IgD-negative memory B cell (primary cell): ENCODE results near the gene NAGLU. TPM values are rescaled to one million over a fixed set of nuclear protein-coding genes. Genes with fewer than 3 reads are reported as not detected.

Experiments used
- H3K27ac Mint-ChIP-seq, 3 donors: one replicate each; pipeline ENCODE4 v1.8.0; 2020 to 2022; ENCODE audit warnings: mild to moderate bottlenecking in 3 of 3, mixed read lengths in 3 of 3, moderate library complexity in 1 of 3
- H3K27me3 Mint-ChIP-seq: one replicate; pipeline ENCODE4 v1.8.0; 2021; ENCODE audit warnings: mixed read lengths
- H3K36me3 Mint-ChIP-seq: one replicate; pipeline ENCODE4 v1.8.0; 2020; ENCODE audit warnings: mild to moderate bottlenecking, mixed read lengths
- H3K4me1 Mint-ChIP-seq, 3 donors: one replicate each; pipeline ENCODE4 v1.8.0; 2020 to 2022; ENCODE audit warnings: mixed read lengths in 3 of 3, mild to moderate bottlenecking in 1 of 3
- H3K4me3 Mint-ChIP-seq, 4 donors: one replicate each; pipeline ENCODE4 v1.8.0; 2020 to 2022; ENCODE audit warnings: mild to moderate bottlenecking in 4 of 4, mixed read lengths in 4 of 4, moderate library complexity in 3 of 4
- H3K9me3 Mint-ChIP-seq, 3 donors: one replicate each; pipeline ENCODE4 v1.8.0; 2020 to 2021; ENCODE audit warnings: mixed read lengths in 3 of 3, mild to moderate bottlenecking in 1 of 3
- polyA plus RNA-seq: library from polyadenylated mRNA; unstranded; fragments of 300-500 nt; fragmentation: Illumina TruSeq; gene quantifications from one replicate; pipeline ENCODE4 v1.2.3, GENCODE V29; 2021

NAGLU gene
- polyA plus RNA-seq, 1 donor from 2014 or later: 14.4 TPM

DNA sequence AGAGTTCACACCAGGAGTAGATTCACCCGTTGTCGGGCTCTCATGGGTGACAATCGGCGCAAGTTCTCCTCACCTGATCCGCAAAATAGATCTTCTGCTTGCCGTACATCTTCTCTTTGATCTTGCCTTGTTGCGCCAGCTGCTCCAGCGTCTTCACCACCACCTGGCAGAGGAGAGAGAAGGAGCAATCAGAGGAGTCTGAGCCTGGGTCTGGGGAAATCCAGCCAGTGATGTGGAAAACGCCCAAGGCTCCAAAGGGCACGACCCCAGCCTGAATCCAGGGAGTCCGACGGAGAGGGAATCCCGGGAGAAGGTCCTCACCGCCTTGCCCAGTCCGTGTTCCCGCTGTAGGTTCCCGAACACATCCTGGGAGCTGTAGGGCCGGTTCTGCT is 41.1 kb downstream of the NAGLU start:
- peak overlapping the region; percentile 88 to 98 (median 96) for H3K4me3 Mint-ChIP-seq
- H3K4me1 Mint-ChIP-seq: peaks cover 20 to 32% (median 28%) of the 10 kb centered on the region in 3 donors
- no peaks in the 10 kb centered on the region for H3K27me3 Mint-ChIP-seq
- H3K9me3 Mint-ChIP-seq: no peaks in the 10 kb centered on the region
- peaks cover 3% of the 10 kb centered on the region for H3K36me3 Mint-ChIP-seq
- peak overlapping the region in 2 of 3 donors; percentile 88 to 96 for H3K27ac Mint-ChIP-seq

DNA sequence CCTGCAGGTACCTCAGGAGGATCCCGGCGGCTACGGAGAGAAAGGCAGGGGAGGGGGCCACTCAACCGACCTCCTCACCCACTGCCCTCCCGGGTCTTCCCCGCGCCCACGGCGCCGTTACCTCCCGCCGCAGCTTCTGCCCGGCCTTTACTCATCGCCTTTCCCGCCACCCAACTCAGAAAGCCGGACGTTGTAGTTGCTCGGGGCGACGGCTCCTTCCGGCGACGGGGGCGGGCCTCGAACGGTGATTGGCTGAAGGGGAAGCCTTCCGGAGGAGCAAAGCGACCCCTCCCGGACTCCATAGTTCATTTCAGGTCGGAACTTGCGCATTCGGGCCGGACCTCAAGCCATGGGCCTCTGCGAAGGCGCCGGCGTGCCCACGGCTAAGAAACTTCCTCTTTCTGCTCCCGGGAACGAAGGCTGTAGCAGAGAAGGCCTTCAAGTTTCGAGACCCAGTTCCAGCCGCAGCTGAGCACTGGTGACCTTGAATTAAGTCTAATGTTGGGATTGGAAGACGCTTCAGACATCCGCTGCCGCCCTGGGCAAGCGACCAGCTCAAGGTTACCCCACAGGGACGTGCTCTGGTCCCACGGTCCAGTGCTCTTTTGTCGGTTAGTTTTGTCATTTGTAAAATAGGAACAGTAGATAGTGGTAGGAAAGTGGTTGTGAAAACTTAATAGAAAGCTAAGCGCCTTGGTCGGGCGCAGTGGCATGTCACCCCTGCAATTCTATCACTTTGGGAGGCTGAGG is 41.7 kb downstream of the NAGLU start, which contains the start of gene PSMC3IP:
PSMC3IP (minus strand) TSS at position 198 of the 750 bp plus-strand sequence; CDS start at position 155, 43 bp downstream.
- no peaks in the 10 kb centered on the region for H3K27me3 Mint-ChIP-seq
- H3K9me3 Mint-ChIP-seq: no peaks in the 10 kb centered on the region
- H3K4me3 Mint-ChIP-seq: peak within 1 kb of the TSS; percentile 88 to 98 (median 96)
- H3K4me1 Mint-ChIP-seq: peaks cover 20 to 32% (median 28%) of the 10 kb centered on the region in 3 donors
- H3K27ac Mint-ChIP-seq: peak within 1 kb of the TSS; percentile 31 to 96 (median 88)
- H3K36me3 Mint-ChIP-seq: peaks cover 3% of the 10 kb centered on the region

DNA sequence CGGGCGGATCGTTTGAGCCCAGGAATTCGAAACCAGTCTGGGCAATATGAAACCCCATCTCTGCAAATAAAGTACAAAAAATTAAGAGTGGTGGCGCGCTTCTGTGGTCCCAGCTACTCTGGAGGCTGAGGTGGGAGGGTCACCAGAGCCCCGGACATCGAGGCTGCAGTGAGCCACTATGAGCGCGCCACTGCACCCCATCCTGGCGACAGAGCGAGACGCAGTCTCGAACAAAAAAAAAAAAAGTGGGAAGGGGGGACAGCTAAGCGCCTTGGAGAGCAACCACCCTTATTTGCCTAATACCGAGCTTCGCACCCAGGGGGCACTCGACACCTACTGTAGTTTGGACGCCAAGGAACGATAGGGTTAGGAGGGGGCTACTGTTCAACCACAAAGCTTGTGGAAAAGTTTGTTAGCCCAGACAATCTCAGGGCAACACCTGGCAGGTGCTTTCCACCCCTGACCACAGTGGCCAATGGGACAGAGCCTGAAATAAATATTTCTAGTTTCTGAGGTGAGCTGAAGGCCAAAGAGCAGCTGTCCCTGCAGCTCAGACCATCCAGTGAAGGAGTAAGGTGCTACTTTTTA is 42.3 kb downstream of the NAGLU start:
- no peaks in the 10 kb centered on the region for H3K27me3 Mint-ChIP-seq
- H3K27ac Mint-ChIP-seq: peak overlapping the region; percentile 31 to 96 (median 88)
- peaks cover 3% of the 10 kb centered on the region for H3K36me3 Mint-ChIP-seq
- no peaks in the 10 kb centered on the region for H3K9me3 Mint-ChIP-seq
- H3K4me3 Mint-ChIP-seq: peak overlapping the region; percentile 88 to 98 (median 96)
- peaks cover 18 to 32% (median 28%) of the 10 kb centered on the region in 3 donors for H3K4me1 Mint-ChIP-seq

DNA sequence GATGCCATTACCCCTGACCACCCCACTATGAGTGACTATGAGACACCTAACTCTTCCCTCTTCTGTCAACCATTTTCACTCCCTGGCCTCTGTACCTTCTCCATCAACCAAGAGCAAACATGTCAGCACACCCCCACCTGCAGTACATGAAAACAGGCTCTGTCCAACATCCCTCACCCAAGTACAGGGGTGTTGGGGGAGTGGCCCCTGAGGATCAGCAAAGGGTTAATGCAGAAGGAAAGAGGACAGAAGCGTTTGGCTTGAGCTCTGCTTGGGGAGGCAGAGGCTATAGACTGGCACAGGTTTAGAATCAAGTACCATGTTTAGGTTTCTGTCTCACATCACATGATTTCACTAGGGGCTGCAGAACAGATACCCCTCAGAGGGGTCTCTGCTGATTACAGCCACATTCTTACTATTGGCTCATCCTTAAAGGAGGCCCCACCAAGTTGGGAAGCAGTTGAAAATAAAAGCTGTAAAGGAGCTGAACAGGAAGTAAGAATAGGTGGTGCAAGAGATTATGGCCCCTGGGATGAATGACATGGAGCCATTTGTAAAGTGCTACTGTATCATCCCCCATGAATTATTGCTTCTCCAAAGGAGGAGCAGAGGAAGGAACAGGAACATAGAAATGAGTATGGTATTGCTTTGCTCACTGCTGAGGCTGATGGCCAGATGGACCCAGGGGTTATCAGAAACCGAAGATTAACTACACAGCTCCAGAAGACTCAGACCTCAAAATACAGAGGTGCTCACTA is 43.9 kb downstream of the NAGLU start:
- Mint-ChIP-seq H3K27me3 (no peaks in the 10 kb centered on the region), H3K27ac (peak overlapping the region in 2 of 3 donors; percentile 16 to 78), H3K4me1 (peaks cover 21 to 34% (median 28%) of the 10 kb centered on the region in 3 donors), H3K9me3 (no peaks in the 10 kb centered on the region), H3K4me3 (peak overlapping the region in 3 of 4 donors; percentile 35 to 68 (median 46)), H3K36me3 (peaks cover 3% of the 10 kb centered on the region)

DNA sequence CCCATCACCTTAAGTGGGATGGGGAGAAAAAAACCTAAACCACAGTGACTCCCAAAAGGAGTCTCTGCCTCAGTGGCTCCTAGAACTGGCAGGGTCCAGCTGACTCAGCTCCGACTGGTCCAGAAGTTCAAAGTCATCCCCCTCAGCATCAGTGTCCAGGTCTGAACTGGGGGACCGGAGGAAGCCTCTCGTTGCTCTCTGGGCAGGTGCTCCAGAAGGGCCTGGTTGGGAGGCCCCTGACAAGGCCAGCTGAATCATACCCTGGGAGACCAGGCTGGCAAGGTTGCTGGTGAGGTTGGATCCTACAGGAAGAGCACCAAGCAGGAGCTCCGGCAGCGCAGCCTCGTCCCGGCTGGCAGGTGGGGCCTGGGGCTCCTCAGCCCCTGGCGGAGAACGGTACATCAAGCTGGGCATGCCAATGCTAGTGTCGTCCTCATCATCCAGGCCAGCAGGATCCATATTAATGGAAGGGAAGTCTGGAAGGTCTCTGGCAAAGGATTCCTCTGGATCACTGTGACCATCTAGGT is 45.8 kb downstream of the NAGLU start:
- Mint-ChIP-seq H3K4me1 (peaks cover 20 to 35% (median 27%) of the 10 kb centered on the region in 3 donors), H3K27me3 (no peaks in the 10 kb centered on the region), H3K27ac (no peak overlapping the region), H3K9me3 (no peaks in the 10 kb centered on the region), H3K4me3 (no peak overlapping the region), H3K36me3 (peaks cover 3% of the 10 kb centered on the region)

DNA sequence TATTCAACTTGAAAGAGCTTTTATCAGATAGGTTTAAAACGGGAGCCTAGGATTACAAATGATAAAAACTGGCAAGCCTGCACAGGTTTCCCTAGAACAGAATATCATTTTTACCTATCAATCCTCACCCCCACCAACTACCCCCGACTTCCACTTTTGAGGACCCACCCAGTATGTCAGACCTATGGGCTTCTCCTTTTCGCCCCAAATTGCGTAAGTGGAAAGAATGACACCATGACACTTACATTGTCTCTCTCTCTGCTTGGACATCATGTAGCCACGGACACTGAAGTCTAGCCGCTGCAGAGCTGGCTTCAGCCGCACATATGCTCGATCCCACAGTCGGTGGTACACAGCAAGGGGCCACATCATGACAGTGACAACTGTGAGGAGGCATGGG is 48.8 kb downstream of the NAGLU start:
- peaks cover 20 to 28% (median 21%) of the 10 kb centered on the region in 3 donors for H3K4me1 Mint-ChIP-seq
- H3K27ac Mint-ChIP-seq: peak overlapping the region in 1 of 3 donors; percentile 37
- no peaks in the 10 kb centered on the region for H3K36me3 Mint-ChIP-seq
- no peak overlapping the region for H3K4me3 Mint-ChIP-seq
- H3K9me3 Mint-ChIP-seq: no peaks in the 10 kb centered on the region
- H3K27me3 Mint-ChIP-seq: no peaks in the 10 kb centered on the region

DNA sequence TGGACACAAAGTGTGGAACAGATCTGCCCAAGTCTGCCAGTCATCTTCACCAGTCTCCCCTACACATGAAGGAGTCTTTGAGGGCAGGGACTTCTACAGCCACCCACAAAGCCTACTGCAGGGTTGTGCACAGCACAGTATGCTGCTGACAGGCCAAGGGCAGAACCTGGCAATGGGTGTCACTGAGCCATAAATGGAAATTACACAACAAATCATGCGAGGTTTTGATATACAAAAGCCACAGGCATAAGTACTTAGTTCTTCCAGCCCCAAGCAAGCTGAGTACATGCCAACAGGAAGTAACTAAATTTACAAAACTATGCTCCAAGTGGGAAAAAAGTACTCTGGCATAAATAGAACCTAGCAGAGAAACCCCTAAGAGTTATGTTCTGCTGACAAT is 49.3 kb downstream of the NAGLU start:
- H3K36me3 Mint-ChIP-seq: no peaks in the 10 kb centered on the region
- H3K27ac Mint-ChIP-seq: peak overlapping the region in 2 of 3 donors; percentile 37 to 87
- H3K9me3 Mint-ChIP-seq: no peaks in the 10 kb centered on the region
- no peaks in the 10 kb centered on the region for H3K27me3 Mint-ChIP-seq
- peaks cover 20 to 28% (median 21%) of the 10 kb centered on the region in 3 donors for H3K4me1 Mint-ChIP-seq
- peak overlapping the region in 1 of 4 donors; percentile 68 for H3K4me3 Mint-ChIP-seq

- Mint-ChIP-seq H3K27ac (peak overlapping the region; percentile 37 to 98 (median 82)), H3K4me3 (peak overlapping the region; percentile 4 to 89 (median 72)), H3K4me1 (peaks cover 20 to 28% (median 21%) of the 10 kb centered on the region in 3 donors), H3K27me3 (no peaks in the 10 kb centered on the region), H3K9me3 (no peaks in the 10 kb centered on the region), H3K36me3 (peaks cover 2% of the 10 kb centered on the region)
These were observed 50.6 kb downstream of the NAGLU start for GRCh38 chr17:42586514-42587230.

DNA sequence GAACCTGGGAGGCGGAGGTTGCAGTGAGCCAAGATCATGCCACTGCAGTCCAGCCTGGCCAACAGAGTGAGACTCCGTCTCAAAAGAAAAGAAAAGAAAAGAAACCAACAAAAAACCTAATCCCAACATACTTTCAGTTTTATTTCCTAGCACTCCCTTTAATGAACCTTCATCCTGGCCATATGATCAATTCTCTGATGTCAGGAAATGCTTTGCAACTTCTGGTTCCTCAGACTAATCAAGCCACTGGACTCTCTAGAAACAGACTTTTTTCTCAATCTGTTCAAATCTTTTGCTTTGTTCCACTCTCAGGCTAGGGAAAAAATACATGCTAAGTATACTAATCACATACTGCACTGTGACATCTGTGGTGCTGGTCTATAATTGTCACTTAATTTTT is 54.8 kb downstream of the NAGLU start:
- peaks cover 2% of the 10 kb centered on the region for H3K36me3 Mint-ChIP-seq
- no peaks in the 10 kb centered on the region for H3K27me3 Mint-ChIP-seq
- H3K27ac Mint-ChIP-seq: peak overlapping the region in 1 of 3 donors; percentile 62
- no peaks in the 10 kb centered on the region for H3K9me3 Mint-ChIP-seq
- peaks cover 15 to 25% (median 22%) of the 10 kb centered on the region in 3 donors for H3K4me1 Mint-ChIP-seq
- no peak overlapping the region for H3K4me3 Mint-ChIP-seq

DNA sequence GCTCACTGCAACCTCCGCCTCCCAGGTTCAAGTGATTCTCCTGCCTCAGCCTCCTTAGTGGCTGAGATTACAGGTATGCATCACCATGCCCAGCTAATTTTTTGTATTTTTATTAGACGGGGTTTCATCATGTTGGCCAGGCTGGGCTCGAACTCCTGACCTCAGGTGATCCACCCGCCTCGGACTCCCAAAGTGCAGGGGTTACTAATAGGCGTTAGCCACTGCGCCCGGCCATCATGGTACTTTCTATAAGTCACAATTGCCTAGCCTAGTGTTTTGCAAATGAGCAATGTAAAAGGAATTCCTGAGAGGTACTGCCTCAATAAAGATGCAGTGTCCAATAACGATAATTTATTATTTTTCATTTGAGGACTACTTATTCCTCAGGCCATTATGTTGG is 55.4 kb downstream of the NAGLU start:
- Mint-ChIP-seq H3K4me1 (peaks cover 14 to 19% (median 19%) of the 10 kb centered on the region in 3 donors), H3K27ac (no peak overlapping the region), H3K9me3 (no peaks in the 10 kb centered on the region), H3K27me3 (no peaks in the 10 kb centered on the region), H3K36me3 (peaks cover 2% of the 10 kb centered on the region), H3K4me3 (no peak overlapping the region)

Other genes starting within 250 kb of the NAGLU start
- 63.0 TPM for gene STAT5A, start 247.7 kb upstream of the NAGLU start, polyA plus RNA-seq
- 106 TPM for gene STAT3, start 147.8 kb upstream of the NAGLU start, polyA plus RNA-seq
- gene CAVIN1, start 113.0 kb upstream of the NAGLU start, polyA plus RNA-seq: not detected
- 17.2 TPM for gene ATP6V0A1, start 77.4 kb upstream of the NAGLU start, polyA plus RNA-seq
- 0.39 TPM for gene HSD17B1, start 16.7 kb downstream of the NAGLU start, polyA plus RNA-seq
- gene COASY, start 25.9 kb downstream of the NAGLU start, polyA plus RNA-seq: 64.9 TPM
- gene MLX, start 30.9 kb downstream of the NAGLU start, polyA plus RNA-seq: 44.8 TPM
- gene PSMC3IP, start 41.5 kb downstream of the NAGLU start, polyA plus RNA-seq: 2.9 TPM
- 105 TPM for gene RETREG3, start 73.1 kb downstream of the NAGLU start, polyA plus RNA-seq
- gene TUBG1, start 73.4 kb downstream of the NAGLU start, polyA plus RNA-seq: 11.8 TPM
- 2.5 TPM for gene TUBG2, start 123.0 kb downstream of the NAGLU start, polyA plus RNA-seq
- gene PLEKHH3, start 140.8 kb downstream of the NAGLU start, polyA plus RNA-seq: 1.1 TPM
- gene CCR10, start 145.6 kb downstream of the NAGLU start, polyA plus RNA-seq: 2.1 TPM
- 1.1 TPM for gene CNTNAP1, start 146.3 kb downstream of the NAGLU start, polyA plus RNA-seq
- 37.4 TPM for gene EZH1, start 208.8 kb downstream of the NAGLU start, polyA plus RNA-seq
- gene RAMP2, start 225.0 kb downstream of the NAGLU start, polyA plus RNA-seq: not detected
- 45.6 TPM for gene VPS25, start 237.2 kb downstream of the NAGLU start, polyA plus RNA-seq
- gene WNK4, start 244.4 kb downstream of the NAGLU start, polyA plus RNA-seq: not detected